Measurements from ENCODE around the gene NPPC.

GRCh38 chr2:231937057-231937456 is 10.9 kb upstream of the NPPC start:
- no peak for TF ChIP-seq CTCF (IDR thresholded peaks at IDR 0.05)
- no peak for TF ChIP-seq SMC3 (IDR thresholded peaks at IDR 0.05)
- no peak for TF ChIP-seq HOXA7 (CRISPR knock-in tag; IDR thresholded peaks at IDR 0.05)
- no peak for TF ChIP-seq NFE2L2 (conservative IDR thresholded peaks at IDR 0.05; ENCODE audit: low read length)
- TF ChIP-seq USF2 (IDR thresholded peaks at IDR 0.05): no peak
- no peak for TF ChIP-seq PBX3 (IDR thresholded peaks at IDR 0.05)
- no peak for TF ChIP-seq EHMT2 (IDR thresholded peaks at IDR 0.05; ENCODE audit: low read depth)
- no peak for TF ChIP-seq REST (IDR thresholded peaks at IDR 0.05)
- no peak for TF ChIP-seq TP53 (CRISPR knock-in tag; IDR thresholded peaks at IDR 0.05)
- no peak for TF ChIP-seq CHD4 (IDR thresholded peaks at IDR 0.05; ENCODE audit: borderline replicate concordance)
- TF ChIP-seq JUN (IDR thresholded peaks at IDR 0.05): no peak
- TF ChIP-seq E2F6 (IDR thresholded peaks at IDR 0.05; ENCODE audit: borderline replicate concordance, low read depth): no peak
- TF ChIP-seq HES2 (IDR thresholded peaks at IDR 0.05): no peak

Measured in A549 (cell line).